Right lobe of liver (tissue), 6 donors: Measurements from ENCODE around the gene OSMR. TPM values are rescaled to one million over a fixed set of nuclear protein-coding genes. Genes with fewer than 3 reads are reported as not detected.

Source experiments
- ATAC-seq, 4 donors: fragments of 200-7000 bp; cut with Tn5 transposase; one replicate each; pipeline ENCODE4 v1.9.1; 2020; ENCODE audit warnings: mild to moderate bottlenecking in 4 of 4, moderate library complexity in 4 of 4
- DNase-seq, 3 donors: peaks; one replicate each; pipeline ENCODE4 v3.0.0-alpha.2; 2020
- H3K27ac ChIP-seq, 3 donors: fragments of 200-600 bp; one replicate each; pipeline ENCODE4 v1.8.0; 2022
- H3K27me3 ChIP-seq, 2 donors: fragments of 200-600 bp; one replicate each; pipeline ENCODE4 v1.8.0; 2022
- H3K36me3 ChIP-seq, 4 donors: fragments of 200-600 bp; sonication (generic) in 1 of 4; one replicate each; pipeline versions ENCODE4 v1.5.1 to v1.8.0; 2017 to 2022; ENCODE audit warnings: control low read depth in 1 of 4
- H3K4me1 ChIP-seq, 4 donors: fragments of 200-600 bp; sonication (generic) in 1 of 4; one replicate each; pipeline versions ENCODE4 v1.5.1 to v1.8.0; 2017 to 2022; ENCODE audit warnings: control low read depth in 1 of 4
- H3K4me3 ChIP-seq, 3 donors: fragments of 200-600 bp; one replicate each; pipeline ENCODE4 v1.8.0; 2022
- H3K9me3 ChIP-seq, 4 donors: fragments of 200-600 bp; sonication (generic) in 1 of 4; one replicate each; pipeline versions ENCODE4 v1.5.1 to v1.8.0; 2017 to 2022; ENCODE audit warnings: control low read depth in 1 of 4
- CTCF ChIP-seq, 4 donors: fragments of 200-600 bp in 3 of 4; fragments of 450-650 bp in 1 of 4; IDR thresholded peaks; one replicate each; pipeline versions ENCODE4 v1.5.1 to v1.8.0; 2016 to 2022; ENCODE audit warnings: antibody characterized with exemption in 4 of 4, mild to moderate bottlenecking in 2 of 4
- POLR2A ChIP-seq: fragments of 450-650 bp; IDR thresholded peaks from one replicate; pipeline ENCODE4 v1.6.1; 2017; ENCODE audit warnings: antibody characterized with exemption, mild to moderate bottlenecking
- WGBS: methylation state at CpG from one replicate; pipeline ENCODE4 v1.1.6; 2018; ENCODE audit warnings: low coverage, low lambda C conversion rate; ENCODE audit not compliant: insufficient coverage; ENCODE audit errors: missing lambda C conversion rate; 5-methylcytosine and 5-hydroxymethylcytosine counted together
- intact Hi-C, 2 donors: fragments of 100-400 bp; cut with DNase I; formaldehyde crosslinking; loops; one replicate each; pipeline versions ENCODE4 v1.11.2 to v1.14.1; 2022
- total RNA-seq, 6 experiments: library from RNA; depleted of rRNA in 2 of 6; stranded (reverse); fragments of >200 nt in 2 of 6; fragmentation: NEBNext Ultra II Directional in 3 of 6; extraction: Animal tissue kit (Norgen Biotek cat#: 25700) in 3 of 6; gene quantifications; one replicate each; pipeline versions ENCODE4 v1.1.0 to v1.2.4, GENCODE V29; 2016 to 2023
- donor health status: DM: no; HTN: yes; CAD: no.
- donor health status: DM: no; HTN: no; CAD: no.
- donor health status: DM: no; HTN: no; CAD: no.
- donor health status: DM: no; HTN: yes; CAD: no.
- donor health status: DM: no; HTN: yes; CAD: no.

OSMR gene
- total RNA-seq, 6 experiments from 2014 or later, result 3.9 to 44.8 (median 12.2) TPM

GRCh38 chr5:38800515-38800914 lies 45.3 kb upstream of the OSMR start:
- 57% methylated on average over 2 of the region's 3 CpGs for WGBS
- Histone ChIP-seq H3K27ac (no peak overlapping the region), H3K36me3 (no peaks in the 10 kb centered on the region), H3K9me3 (no peaks in the 10 kb centered on the region), H3K4me1 (no peaks in the 10 kb centered on the region), H3K4me3 (no peak overlapping the region), H3K27me3 (no peaks in the 10 kb centered on the region)
- DNase-seq, result no peak
- no peak for TF ChIP-seq CTCF (IDR thresholded peaks at IDR 0.05)
- no peak for TF ChIP-seq POLR2A
- intact Hi-C loops, result loop anchor here in 1 of 2 donors (10.0 kb wide), 1 partner anchor 356 kb away; no protein-coding TSS in a partner anchor
- ATAC-seq, result no peak

- 94% methylated on average over 3 of the region's 4 CpGs for WGBS
- Histone ChIP-seq H3K4me3 (no peak overlapping the region), H3K9me3 (no peaks in the 10 kb centered on the region), H3K36me3 (no peaks in the 10 kb centered on the region), H3K4me1 (no peaks in the 10 kb centered on the region), H3K27ac (no peak overlapping the region), H3K27me3 (no peaks in the 10 kb centered on the region)
- intact Hi-C loops, result loop anchor here in 1 of 2 donors (10.0 kb wide), 1 partner anchor 357 kb away; no protein-coding TSS in a partner anchor
- ATAC-seq (no peak), DNase-seq (no peak)
- no peak for TF ChIP-seq POLR2A
- TF ChIP-seq CTCF (IDR thresholded peaks at IDR 0.05), result no peak
These were observed 43.7 kb upstream of the OSMR start for GRCh38 chr5:38802125-38802524.

- TF ChIP-seq POLR2A (no peak), CTCF (IDR thresholded peaks at IDR 0.05) (no peak)
- Histone ChIP-seq H3K36me3 (no peaks in the 10 kb centered on the region), H3K9me3 (no peaks in the 10 kb centered on the region), H3K27me3 (no peaks in the 10 kb centered on the region), H3K27ac (no peak overlapping the region), H3K4me1 (no peaks in the 10 kb centered on the region), H3K4me3 (no peak overlapping the region)
- DNase-seq (no peak), ATAC-seq (no peak)
- intact Hi-C loops, result loop anchor here in 1 of 2 donors (10.0 kb wide), 1 partner anchor 358 kb away; no protein-coding TSS in a partner anchor
- WGBS, result 69% methylated on average over 6 of the region's 6 CpGs
These were observed 42.6 kb upstream of the OSMR start for GRCh38 chr5:38803246-38803645.

GRCh38 chr5:38806775-38807258 lies 39.0 kb upstream of the OSMR start:
- DNase-seq (no peak), ATAC-seq (no peak)
- Histone ChIP-seq H3K9me3 (no peaks in the 10 kb centered on the region), H3K36me3 (no peaks in the 10 kb centered on the region), H3K4me3 (no peak overlapping the region), H3K27ac (no peak overlapping the region), H3K4me1 (no peaks in the 10 kb centered on the region), H3K27me3 (no peaks in the 10 kb centered on the region)
- no peak for TF ChIP-seq POLR2A
- TF ChIP-seq CTCF (IDR thresholded peaks at IDR 0.05), result no peak
- intact Hi-C loops, result loop anchor here in 1 of 2 donors (10.0 kb wide), 1 partner anchor 362 kb away; no protein-coding TSS in a partner anchor
- WGBS, result 39% methylated on average over 4 of the region's 4 CpGs
